HL-60 (cell line): ENCODE measurements around the gene CTRB1.
"Not testable (repeated sequence)": the region's sequence is repeated elsewhere in the genome, so short reads cannot be mapped to it uniquely, and the experiment has no call there.

Source experiments
- DNase-seq, 2 experiments: peaks; one replicate each; pipeline ENCODE4 v3.0.0-alpha.2; 2010 to 2020; ENCODE audit warnings: low read depth in 1 of 2, low spot score in 1 of 2
- H3K27ac ChIP-seq: fragments of 250-450 bp; sonication (Bioruptor Pico); replicated peaks from 2 replicates; pipeline ENCODE4 v1.5.1; 2020; ENCODE audit warnings: mild to moderate bottlenecking, moderate library complexity
- H3K27me3 ChIP-seq: fragments of 250-450 bp; sonication (Bioruptor Pico); 2 replicates; pipeline ENCODE4 v1.5.1; 2021; ENCODE audit warnings: mild to moderate bottlenecking, moderate library complexity; ENCODE audit not compliant: insufficient read depth, poor library complexity, severe bottlenecking
- H3K4me3 ChIP-seq: replicated peaks from 2 replicates; pipeline ENCODE4 v1.5.1; 2011; ENCODE audit warnings: mild to moderate bottlenecking, control low read depth, low read length; ENCODE audit not compliant: insufficient read depth
- GABPA ChIP-seq: IDR thresholded peaks from 2 replicates; pipeline ENCODE4 v1.6.1; 2012; ENCODE audit warnings: low read depth
- POLR2AphosphoS5 ChIP-seq: IDR thresholded peaks from 2 replicates; pipeline ENCODE4 v1.6.1; 2012; ENCODE audit warnings: low read depth
- SPI1 ChIP-seq: IDR thresholded peaks from 2 replicates; pipeline ENCODE4 v1.6.1; 2012; ENCODE audit warnings: low read depth, mild to moderate bottlenecking, borderline replicate concordance
- TF ChIP-seq, protein P1 (sequence below): IDR thresholded peaks from 2 replicates; pipeline ENCODE4 v1.6.1; 2012; ENCODE audit warnings: low read depth; ENCODE audit not compliant: insufficient replicate concordance
- TF ChIP-seq, protein P2 (sequence below): IDR thresholded peaks from one replicate; pipeline ENCODE4 v1.5.1; 2011; ENCODE audit warnings: low read length, control low read depth, inconsistent platforms; ENCODE audit not compliant: insufficient read depth

CTRB1 gene

DNA sequence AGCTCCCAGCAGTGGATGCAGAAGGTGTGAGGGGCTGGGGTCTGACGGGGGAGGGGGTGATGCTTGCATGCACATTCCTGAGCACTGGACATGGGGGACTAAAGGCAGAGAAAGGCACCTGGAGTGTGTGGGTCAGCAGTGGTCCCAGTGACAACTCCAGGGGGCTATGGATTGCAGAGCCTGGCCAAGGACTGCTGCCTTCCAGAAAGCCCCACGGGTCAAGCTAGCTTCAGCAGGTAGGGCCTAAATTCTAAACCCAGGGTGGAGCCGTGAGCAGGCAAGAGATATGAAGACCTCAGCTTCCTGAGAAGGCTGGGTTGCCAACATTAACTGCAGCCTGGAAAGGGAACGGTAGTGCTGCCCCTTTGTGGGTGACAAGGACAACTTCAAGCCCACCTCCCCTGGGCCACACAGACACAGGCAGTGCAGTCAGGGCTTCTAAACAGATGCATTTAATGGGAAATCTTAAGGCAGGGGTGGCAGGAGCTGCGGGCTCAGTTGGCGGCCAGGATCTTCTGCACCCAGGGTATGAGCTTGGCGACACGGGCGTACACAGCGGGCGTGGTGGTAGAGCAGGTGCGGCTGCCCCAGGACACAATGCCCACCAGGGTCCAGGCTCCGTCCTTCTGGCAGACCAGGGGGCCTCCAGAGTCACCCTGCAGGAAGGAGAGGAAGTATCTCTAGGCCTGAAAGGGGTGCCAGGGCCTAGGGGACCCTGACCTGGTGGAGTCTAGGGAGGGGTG, 14.9 kb upstream of the CTRB1 start:
- no peak for DNase-seq
- no peak for TF ChIP-seq GABPA
- TF ChIP-seq, protein P1, sequence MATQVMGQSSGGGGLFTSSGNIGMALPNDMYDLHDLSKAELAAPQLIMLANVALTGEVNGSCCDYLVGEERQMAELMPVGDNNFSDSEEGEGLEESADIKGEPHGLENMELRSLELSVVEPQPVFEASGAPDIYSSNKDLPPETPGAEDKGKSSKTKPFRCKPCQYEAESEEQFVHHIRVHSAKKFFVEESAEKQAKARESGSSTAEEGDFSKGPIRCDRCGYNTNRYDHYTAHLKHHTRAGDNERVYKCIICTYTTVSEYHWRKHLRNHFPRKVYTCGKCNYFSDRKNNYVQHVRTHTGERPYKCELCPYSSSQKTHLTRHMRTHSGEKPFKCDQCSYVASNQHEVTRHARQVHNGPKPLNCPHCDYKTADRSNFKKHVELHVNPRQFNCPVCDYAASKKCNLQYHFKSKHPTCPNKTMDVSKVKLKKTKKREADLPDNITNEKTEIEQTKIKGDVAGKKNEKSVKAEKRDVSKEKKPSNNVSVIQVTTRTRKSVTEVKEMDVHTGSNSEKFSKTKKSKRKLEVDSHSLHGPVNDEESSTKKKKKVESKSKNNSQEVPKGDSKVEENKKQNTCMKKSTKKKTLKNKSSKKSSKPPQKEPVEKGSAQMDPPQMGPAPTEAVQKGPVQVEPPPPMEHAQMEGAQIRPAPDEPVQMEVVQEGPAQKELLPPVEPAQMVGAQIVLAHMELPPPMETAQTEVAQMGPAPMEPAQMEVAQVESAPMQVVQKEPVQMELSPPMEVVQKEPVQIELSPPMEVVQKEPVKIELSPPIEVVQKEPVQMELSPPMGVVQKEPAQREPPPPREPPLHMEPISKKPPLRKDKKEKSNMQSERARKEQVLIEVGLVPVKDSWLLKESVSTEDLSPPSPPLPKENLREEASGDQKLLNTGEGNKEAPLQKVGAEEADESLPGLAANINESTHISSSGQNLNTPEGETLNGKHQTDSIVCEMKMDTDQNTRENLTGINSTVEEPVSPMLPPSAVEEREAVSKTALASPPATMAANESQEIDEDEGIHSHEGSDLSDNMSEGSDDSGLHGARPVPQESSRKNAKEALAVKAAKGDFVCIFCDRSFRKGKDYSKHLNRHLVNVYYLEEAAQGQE = no peak
- no peak overlapping the region for H3K27ac ChIP-seq
- no peak overlapping the region for H3K4me3 ChIP-seq
- H3K27me3 ChIP-seq = no peaks in the 10 kb centered on the region

DNA sequence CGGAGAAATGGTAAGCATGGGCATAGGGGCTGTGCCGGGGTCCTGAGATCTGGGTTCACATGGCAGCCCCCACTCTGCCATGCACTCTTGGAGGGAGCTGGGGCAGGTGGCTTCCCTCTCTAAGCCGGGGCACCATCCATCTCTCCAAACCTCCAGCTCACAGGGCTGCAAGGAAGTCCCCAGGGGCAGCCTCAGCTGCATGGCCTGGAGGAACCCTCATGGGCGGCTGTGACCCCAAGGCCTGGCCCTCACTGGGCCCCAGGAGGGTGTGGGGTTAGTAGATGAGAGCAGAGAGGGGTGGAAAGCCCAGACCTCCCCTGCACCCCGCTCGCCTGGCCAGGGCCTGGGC, 14.4 kb upstream of the CTRB1 start:
- Histone ChIP-seq H3K4me3 (no peak overlapping the region), H3K27me3 (no peaks in the 10 kb centered on the region), H3K27ac (no peak overlapping the region)
- TF ChIP-seq, protein P1 = no peak
- no peak for TF ChIP-seq SPI1
- no peak for DNase-seq

DNA sequence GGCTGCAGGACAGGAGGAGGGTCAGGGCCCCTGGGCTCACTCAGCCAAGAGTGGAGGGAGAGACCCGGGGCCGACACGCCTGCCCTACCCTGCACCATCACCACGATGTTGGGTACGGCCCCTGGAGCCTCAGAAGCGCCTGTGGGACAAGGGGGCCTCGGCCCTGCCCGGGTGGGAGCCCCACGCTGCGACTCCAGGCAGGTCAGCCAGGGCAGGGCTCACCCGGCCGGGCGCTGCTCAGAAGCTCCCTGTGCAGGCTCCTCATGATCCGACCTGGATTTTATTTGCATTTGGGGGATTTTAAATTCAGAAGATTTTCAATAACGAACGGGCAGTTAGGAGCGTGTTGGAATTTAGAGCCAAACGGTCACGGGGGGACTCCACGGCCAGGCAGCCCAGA, 13.9 kb upstream of the CTRB1 start:
- H3K27ac ChIP-seq, DNase-seq, H3K27me3 ChIP-seq, H3K4me3 ChIP-seq: not testable (repeated sequence)

DNA sequence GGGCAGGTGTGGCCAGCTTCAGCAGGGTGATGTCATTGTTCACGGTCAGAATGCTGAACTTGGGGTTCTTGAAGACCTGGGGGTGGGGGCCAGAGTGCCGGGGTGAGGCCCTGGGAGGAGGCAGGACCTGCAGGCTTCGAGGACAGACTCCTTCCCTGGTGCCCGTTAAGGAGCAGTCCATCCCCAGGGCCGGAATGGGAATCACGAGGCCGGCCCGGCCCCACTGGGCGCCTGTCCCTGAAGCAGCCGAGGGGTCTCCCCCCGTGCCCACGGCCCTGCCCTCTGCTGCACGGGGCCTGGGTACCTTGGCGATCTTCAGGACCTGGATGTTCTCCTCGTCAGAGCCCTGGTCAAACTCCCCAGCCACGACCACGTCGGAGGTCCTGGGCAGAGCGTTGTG, 13.3 kb upstream of the CTRB1 start:
- H3K27me3 ChIP-seq, DNase-seq, H3K4me3 ChIP-seq, H3K27ac ChIP-seq: not testable (repeated sequence)

DNA sequence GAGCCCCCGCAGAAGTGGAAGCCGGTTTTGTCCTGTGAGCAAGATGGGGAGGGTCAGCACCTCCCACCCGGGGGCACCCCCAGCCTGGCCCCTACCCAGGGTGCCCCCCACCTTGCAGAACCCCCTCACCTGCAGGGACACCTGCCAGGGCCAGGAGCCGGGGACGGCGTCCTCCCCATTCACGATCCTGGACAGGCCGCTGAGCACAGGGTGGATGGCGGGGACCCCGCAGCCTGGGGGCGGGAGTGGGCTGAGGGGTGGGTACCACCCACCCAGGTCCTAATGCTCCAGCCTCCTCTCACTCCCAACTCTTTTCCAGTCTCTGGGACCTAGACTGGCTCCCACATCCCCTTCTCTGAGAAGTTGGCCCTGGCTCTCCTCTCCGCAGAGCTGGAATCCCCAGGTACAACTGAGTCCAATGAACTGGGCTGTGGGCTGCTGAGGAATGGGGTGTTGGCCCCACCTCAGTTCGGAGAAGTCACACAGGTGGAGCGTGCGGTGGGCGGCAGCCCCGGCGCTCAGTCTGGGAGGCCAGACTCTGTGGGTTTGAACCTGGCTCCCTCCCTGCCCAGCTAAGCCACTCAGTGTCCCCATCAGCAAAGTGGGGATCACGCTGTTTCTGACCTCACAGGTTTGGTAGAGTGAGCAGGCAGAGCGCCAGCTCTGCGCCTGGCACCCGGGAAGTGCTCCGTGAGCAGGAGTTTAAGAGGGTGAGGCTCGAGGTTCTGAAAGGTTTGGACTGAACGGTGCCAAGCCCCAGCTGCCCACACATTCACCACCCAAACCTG, 12.6 kb upstream of the CTRB1 start:
- H3K27me3 ChIP-seq, H3K4me3 ChIP-seq, H3K27ac ChIP-seq, DNase-seq: not testable (repeated sequence)

DNA sequence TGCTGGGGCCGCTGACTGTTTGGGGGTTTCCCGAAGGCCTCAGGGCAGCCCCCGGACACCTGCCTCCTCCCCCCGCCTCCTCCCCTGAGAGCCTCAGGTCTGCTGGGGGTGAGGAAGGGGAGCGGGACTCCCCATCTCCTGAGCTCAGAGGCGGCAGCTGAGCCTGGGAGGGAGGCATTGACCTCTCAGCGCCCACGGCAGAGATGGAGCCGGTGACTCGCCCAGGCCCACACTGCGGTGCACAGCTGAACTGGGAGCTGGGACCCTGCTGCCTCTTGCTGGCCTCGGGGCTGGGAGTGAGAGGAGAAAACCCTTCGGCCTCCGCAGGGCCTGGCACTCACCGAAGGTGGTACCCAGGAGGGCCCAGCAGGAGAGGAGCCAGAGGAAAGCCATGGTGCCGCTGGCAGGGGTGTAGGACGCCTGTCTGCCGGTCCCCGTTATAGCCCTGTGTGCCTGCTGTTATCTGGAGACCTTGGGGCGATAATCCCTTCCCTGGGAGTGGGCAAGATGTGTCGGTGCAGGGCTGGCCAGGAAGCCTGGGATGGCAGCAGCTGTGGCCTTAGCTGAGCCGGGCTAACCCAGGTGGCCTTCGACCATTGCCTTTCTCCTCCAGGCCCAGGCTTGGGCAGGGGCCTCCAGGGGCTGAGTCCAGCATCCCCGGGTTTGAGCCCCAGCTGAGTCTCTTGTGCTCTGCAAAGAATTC, 11.9 kb upstream of the CTRB1 start, which contains the start of gene CTRB2:
Gene CTRB2 (minus strand): TSS at position 413 of the 703 bp plus-strand sequence. CDS start 20 bp downstream, at position 393.
- H3K27me3 ChIP-seq = no peaks in the 10 kb centered on the region

More for the DNA sequence above, 11.9 kb upstream of the CTRB1 start, which contains the start of gene CTRB2:
- H3K4me3 ChIP-seq = no peak within 1 kb of the TSS
- no peak for DNase-seq
- H3K27ac ChIP-seq = no peak within 1 kb of the TSS
- TF ChIP-seq GABPA (no peak), SPI1 (no peak), POLR2AphosphoS5 (no peak)
- TF ChIP-seq, protein P1 = no peak
- TF ChIP-seq, protein P2, sequence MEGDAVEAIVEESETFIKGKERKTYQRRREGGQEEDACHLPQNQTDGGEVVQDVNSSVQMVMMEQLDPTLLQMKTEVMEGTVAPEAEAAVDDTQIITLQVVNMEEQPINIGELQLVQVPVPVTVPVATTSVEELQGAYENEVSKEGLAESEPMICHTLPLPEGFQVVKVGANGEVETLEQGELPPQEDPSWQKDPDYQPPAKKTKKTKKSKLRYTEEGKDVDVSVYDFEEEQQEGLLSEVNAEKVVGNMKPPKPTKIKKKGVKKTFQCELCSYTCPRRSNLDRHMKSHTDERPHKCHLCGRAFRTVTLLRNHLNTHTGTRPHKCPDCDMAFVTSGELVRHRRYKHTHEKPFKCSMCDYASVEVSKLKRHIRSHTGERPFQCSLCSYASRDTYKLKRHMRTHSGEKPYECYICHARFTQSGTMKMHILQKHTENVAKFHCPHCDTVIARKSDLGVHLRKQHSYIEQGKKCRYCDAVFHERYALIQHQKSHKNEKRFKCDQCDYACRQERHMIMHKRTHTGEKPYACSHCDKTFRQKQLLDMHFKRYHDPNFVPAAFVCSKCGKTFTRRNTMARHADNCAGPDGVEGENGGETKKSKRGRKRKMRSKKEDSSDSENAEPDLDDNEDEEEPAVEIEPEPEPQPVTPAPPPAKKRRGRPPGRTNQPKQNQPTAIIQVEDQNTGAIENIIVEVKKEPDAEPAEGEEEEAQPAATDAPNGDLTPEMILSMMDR = no peak
